ENCODE data around the gene IDS.

- TF ChIP-seq POLR2A (IDR thresholded peaks at IDR 0.05), result no peak
- TF ChIP-seq CTCF (IDR thresholded peaks at IDR 0.05), result no peak
These were observed 50.9 kb downstream of the IDS start for GRCh38 chrX:149453906-149454822.

Data from heart left ventricle (tissue), 13 donors.